GM18517 (cell line): ENCODE results near the gene MRPL37.
"Not testable (repeated sequence)": the region's sequence is repeated elsewhere in the genome, so short reads cannot be mapped to it uniquely, and the experiment has no call there.

ENCODE experiments used
- ATAC-seq: cut with Tn5 transposase; IDR thresholded peaks from one replicate; pipeline ENCODE4 v1.9.1; 2021; ENCODE audit warnings: mild to moderate bottlenecking, moderate library complexity; ENCODE audit not compliant: unreplicated experiment

The MRPL37 gene

GRCh38 chr1:54218883-54219687 lies 19.1 kb downstream of the MRPL37 start:
- no peak for ATAC-seq

GRCh38 chr1:54219688-54220003 lies 19.7 kb downstream of the MRPL37 start:
- ATAC-seq = no peak

GRCh38 chr1:54220004-54220811 lies 20.2 kb downstream of the MRPL37 start:
- ATAC-seq = no peak

- no peak for ATAC-seq
Measured at GRCh38 chr1:54221113-54221834, 21.3 kb downstream of the MRPL37 start.

- no peak for ATAC-seq
Measured at GRCh38 chr1:54221867-54222484, 22.0 kb downstream of the MRPL37 start.

- no peak for ATAC-seq
Measured at GRCh38 chr1:54222711-54223110, 22.7 kb downstream of the MRPL37 start.

GRCh38 chr1:54223441-54224202 lies 23.7 kb downstream of the MRPL37 start:
- ATAC-seq = no peak

GRCh38 chr1:54224233-54224632 lies 24.3 kb downstream of the MRPL37 start:
- no peak for ATAC-seq

GRCh38 chr1:54225378-54225777 lies 25.4 kb downstream of the MRPL37 start:
- no peak for ATAC-seq

- no peak for ATAC-seq
Measured at GRCh38 chr1:54225986-54226559, 26.1 kb downstream of the MRPL37 start.

- no peak for ATAC-seq
Measured at GRCh38 chr1:54227091-54227602, 27.2 kb downstream of the MRPL37 start.

- ATAC-seq = no peak
Measured at GRCh38 chr1:54227891-54228310, 27.9 kb downstream of the MRPL37 start.

GRCh38 chr1:54228638-54229079 lies 28.7 kb downstream of the MRPL37 start:
- no peak for ATAC-seq

GRCh38 chr1:54229281-54229891 lies 29.4 kb downstream of the MRPL37 start:
- ATAC-seq = no peak

- ATAC-seq = no peak
Measured at GRCh38 chr1:54230507-54231339, 30.8 kb downstream of the MRPL37 start.

- ATAC-seq = not testable (repeated sequence)
Measured at GRCh38 chr1:54233196-54233595, 33.2 kb downstream of the MRPL37 start.

- ATAC-seq = no peak
Measured at GRCh38 chr1:54234284-54234683, 34.3 kb downstream of the MRPL37 start.

- no peak for ATAC-seq
Measured at GRCh38 chr1:54237586-54237985, 37.6 kb downstream of the MRPL37 start.
